HG03280 (cell line): Measurements from ENCODE around the gene ACSF2.

Experiments
- ATAC-seq: cut with Tn5 transposase; IDR thresholded peaks from one replicate; pipeline ENCODE4 v1.9.1; 2021; ENCODE audit warnings: mild to moderate bottlenecking, moderate library complexity; ENCODE audit not compliant: unreplicated experiment

ACSF2 gene

DNA sequence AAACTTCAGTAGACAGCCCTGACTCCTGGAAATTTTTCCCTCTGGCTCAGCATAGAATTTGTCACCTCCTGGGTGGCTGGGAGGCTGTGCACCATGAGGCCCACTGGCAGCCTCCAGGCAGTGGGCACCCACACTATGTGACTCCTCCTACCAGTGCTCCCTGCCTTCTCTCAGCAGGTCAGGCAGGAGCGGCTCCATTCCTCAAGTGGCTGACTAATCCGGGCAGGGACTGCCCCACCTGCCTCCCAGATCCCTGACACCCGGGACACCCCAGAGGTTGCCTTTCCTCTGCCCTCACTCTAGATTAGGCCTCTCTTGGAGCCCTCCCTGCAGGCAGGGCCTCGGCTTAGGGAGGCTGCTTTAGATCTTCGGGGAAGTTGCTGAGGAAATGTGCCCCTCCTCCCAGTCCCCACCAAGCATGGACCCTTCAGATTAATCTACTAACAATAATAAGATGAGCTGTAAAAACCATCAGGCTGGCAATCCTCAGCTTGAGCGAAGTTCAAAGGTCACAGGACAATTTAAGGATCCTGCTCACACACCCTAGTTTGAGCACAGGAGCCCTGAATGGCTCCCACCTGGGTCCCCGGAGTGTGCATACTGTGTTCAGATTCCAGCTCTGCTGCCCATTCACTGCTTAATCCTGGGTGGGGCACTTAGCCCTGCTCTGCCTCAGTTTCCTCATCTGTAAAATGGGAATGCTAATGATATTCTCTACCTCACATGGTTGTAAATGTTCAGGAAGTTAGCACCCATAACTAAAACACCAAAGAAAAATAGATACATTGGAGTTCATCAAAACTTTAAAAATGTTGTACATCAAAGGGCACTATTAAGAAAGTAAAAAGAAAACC lies 72.2 kb downstream of the ACSF2 start:
- ATAC-seq: no peak

DNA sequence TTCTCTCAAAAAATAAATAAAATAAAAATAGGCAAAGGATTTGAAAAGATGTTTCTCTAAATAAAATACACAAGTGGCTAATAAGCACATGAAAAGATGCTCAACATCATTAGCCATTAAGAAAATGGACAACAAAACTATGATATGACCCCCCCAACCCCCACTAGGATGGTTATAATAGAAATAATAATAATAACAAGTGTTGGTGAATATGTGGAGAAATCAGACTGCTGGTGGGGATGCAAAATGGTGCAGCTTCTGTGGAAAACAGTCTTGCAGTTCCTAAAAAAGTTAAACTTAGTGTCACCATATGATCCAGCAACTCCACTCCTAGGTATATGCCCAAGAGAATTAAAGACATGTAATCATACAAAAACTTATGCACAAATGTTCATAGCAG lies 73.3 kb downstream of the ACSF2 start:
- ATAC-seq: no peak

DNA sequence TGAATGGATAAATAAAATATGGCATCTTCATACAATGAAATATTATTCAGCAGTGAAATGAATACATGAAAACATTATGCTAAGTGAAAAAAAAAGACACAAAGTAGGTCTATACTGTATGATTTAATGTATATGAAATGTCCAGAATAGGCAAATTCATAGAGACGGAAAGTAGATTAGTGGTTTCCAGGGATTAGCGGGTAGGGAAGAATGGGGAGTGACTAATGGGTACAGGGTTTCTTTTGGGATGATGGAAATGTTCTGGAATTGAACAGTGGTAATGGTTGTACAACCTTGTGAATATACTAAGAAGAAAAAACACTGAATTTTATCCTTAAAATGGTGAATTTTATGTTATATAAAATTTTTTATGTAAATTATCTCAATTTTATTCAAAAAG lies 73.7 kb downstream of the ACSF2 start:
- no peak for ATAC-seq

DNA sequence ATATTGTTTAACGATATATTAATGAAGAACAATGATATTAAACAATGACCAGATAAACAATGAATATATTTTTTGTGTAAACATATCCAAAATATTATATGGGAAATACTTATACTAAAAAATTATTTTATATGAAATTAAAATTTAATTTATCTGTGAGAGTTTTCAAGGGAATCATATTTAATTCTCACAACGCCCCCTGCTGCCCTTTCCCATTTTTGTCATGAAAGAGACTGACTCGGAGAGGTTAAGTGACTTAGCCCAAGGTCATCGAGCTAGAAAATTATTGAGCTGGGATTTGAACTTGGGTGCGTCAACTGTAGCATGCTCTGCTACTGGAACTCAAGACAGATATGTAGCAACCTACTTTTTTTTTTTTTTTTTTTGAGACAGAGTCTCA lies 75.0 kb downstream of the ACSF2 start:
- no peak for ATAC-seq

DNA sequence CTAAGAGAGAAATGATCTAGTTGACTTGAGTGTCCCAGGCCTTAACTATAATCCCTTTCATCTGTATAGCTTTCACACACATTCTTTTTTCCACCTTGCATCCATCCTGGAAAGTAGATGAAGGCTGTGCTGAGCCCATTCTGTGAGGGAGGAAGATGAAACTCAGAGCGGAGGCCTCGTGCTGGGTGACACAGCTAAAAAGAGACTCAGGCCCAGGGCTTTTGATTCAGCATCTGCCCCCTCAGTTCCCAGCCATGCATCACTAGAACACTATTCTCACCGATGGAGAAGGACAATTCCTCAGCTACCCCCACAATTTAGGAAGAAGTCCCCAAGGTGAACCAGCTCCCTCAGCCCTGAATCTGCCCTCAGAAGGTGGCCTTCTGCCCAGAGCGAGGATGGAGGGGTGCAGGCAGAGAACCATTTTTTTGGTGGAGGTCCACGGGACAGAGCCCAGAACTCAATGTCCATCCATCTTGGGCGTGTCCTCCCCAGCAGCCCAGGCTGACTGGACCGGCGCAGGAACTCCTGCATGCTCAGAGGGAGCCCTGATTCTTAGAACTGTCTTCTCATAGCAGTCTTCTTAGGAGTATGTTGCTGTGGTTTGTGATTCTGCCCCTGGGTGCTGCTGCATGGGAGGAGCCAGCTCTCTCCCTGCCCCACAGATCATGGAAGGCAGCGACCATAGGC lies 76.4 kb downstream of the ACSF2 start:
- ATAC-seq: no peak

DNA sequence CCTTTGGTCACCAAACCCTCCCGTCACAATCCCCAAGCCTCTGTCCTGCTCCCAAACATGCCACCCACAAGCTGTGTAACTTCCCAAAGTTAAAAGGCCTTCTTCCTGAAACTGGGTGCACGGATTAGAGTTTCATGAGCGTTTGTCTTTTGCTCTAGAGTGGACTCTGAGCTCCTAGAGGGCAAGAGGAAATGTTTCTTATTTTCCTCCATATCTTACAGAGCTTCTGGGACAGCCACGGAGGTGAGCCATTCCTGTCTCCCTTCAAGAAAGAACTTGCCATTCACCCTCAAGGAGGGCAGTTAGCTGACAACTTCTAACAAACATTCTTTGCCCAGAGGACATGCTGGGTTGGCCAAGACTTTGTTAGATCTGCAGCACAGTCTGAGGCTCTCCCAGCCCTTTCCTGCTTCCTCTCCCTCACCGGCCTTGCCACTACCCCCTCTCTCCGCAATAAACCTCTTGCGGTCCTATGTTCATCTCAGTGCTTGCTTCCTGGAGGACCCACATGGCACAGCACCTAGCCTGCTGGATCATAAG lies 79.6 kb downstream of the ACSF2 start:
- ATAC-seq: no peak

DNA sequence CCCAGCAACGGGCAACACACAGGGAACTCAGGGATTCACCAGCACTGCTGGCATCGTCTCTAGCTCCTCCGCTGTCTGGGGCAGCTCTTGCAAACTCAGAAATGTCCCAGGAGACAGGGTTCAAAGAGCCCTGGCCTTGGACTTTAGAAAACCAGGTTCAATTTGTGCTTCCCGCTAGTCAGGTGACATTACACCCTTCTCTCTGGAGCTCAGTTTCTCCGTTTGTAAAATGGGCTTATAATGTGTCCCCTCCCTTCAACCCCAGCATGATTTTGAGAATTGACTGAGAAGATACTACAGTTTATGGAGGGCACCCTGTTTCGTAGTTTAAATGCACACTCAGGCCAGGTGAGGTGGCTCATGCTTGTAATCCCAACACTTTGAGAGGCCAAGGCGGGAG lies 80.3 kb downstream of the ACSF2 start:
- no peak for ATAC-seq

DNA sequence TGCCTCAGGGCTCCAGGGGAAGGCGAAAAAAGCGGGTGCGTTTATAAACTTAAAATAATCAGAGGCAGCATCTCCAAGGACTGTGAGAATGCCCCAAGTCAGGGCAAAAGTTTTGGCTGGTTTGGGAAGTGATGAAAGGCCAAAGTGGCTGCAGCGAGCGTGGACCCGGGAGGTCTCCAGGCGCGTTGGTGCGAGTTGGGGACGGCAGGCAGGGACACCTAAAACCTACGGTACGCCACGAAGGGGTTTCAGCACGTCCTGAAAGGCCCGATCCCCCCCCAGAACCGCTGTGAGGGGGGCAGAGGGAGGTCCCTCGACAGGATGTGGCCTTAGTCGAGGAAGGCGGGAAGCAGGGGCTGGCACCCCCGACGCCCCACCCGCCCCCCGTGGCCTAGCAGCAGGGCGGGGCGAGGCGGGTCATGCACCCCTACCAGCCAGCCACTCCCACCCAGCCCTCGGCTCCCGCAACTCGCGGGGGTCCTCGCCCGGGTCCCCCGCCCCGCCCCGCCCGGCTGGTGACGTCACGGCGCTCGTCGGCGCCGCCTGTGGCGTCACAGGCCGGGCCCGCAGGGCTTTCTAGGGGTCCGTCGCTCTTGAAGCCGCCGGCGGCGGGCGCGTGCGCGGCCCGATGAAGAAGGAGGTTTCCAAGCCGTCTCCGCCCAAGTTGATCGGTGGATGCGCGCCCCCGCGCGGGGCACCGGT lies 82.0 kb downstream of the ACSF2 start, which contains the start of gene MYCBPAP:
Gene MYCBPAP (plus strand): TSS at position 569 of the 702 bp plus-strand sequence. CDS start 236 bp downstream, outside the sequence.
- ATAC-seq: peak; percentile 41

DNA sequence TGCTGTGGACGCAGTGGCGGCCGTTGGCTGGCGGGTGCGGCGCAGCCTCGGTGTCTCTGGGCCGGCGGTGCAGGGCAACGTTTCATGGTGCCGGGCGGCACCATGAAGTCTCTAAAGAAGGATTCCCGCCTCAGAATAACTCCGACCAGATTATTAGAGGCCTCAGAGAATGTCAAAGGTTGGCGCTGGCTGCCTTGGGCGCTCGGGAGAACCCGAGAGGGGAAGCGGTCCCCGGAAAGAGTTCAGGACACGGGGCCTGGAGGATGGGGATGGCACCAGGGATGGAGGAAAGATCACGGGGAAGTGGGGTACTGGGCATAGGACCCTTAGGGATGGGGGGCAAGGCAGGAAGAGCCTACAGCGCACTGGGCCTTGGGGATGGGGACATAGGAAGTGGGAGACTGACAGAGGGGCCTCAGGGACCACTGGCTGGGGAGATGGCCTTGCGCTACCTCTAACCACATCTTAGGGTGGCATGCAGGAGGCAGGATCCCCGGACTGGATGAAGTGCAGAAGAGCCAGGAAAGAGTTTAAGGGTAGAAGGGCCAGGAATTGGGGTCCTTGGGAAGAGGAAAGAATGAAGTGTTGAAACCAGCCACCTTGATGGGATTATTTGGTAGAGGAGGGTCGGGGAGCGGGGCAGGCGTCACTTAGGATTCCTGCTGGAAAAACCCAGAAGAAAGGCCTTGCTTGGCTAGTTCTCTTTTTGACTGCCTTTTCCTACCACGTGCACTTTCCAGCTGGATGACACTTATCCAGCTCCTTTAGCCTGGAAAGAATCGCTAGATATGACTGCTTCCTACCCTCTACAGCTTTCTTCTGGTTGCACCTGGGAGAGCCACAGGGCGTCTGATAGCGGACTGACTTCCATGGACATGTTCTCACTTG lies 82.8 kb downstream of the ACSF2 start:
- no peak for ATAC-seq

DNA sequence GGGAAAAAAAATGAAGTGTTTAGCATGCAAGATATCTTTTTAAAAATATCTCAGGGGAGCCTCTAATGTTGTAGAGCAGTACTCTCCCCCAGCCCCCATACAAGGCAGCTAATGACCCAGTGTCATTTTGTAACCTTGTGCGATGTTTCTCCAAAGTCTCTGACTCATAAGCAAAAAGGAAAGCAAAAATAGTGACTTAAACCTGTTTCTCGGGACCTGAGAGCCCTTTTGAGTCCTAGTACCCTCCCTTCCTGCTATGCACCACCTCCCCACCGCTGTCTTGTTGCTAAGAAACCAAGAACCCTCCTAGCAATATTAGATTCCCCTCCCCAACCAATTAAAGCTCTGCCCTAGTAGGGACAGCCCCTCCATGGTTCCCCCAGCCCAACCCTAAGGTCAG lies 85.0 kb downstream of the ACSF2 start:
- ATAC-seq: peak; percentile 85

DNA sequence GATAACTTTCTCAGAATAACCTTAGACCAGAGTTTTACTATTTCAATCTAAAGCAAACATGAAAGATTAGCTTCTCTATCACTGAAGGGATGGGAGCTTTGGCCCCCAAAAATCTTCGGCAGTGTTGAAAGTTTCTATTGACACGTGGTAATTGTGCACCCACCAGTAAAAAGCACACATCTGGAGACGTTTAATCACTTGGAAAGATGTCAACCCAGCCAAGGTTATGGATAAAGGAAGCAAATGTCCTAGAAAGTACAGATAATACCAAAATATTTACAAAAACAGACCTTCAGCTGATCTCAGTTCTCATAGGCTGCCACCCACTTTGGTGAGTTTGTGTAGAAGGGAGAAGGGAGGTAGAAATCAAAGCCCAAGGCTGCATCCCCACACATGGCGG lies 87.5 kb downstream of the ACSF2 start:
- no peak for ATAC-seq

DNA sequence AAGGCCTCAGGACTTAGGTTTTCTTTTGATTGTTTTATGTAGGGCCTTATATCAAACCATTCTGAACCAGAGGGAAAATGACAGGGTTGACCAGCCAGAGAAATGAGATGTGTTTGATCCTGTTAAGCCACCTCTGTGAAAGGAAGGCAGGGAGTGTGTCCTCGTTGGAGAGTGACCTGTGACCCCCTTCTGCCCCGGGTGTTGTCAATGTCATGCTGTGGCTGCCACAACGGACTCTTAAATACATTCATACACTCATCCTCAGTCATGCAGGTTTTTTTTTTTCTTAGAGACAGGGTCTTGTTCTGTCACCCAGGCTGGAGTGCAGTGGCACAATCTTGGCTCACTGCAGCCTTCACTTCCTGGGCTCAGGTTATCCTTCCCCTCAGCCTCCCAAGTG lies 88.4 kb downstream of the ACSF2 start:
- ATAC-seq: no peak

DNA sequence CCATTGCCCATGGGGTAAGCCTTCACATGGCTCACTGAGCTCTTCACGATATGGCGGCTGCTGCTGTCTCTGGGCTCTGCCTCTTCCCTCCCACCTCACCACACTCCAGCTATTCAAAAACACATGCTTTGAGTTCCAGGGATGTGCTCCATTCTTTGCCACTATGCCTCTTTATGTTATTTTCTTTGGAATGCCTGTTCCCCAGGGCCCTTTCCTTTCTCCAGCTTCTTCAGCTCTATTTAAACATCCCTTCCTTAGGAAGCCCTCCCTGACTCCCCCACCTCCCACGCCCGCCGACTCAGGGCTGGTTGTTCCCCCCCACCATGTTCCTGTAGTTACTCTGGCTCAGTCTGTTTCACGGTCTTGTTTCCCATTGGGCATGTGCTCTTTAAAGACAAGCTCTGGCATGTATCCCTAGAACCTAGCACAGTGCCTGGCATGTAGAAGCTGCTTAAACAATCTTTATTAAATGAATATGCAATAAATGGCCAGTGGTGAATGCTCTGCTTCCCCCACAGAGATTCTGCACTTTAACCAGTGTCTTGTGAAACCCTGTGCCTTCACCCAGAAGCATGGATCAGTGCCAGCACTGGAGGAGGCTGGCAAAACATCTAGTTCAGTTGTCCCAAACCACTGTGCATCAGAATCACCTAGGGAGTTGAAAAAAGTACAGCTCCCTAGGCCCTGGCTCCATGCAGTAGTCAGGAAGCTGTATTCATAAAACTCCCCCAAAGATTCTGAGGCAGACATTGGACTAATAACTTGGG lies 89.1 kb downstream of the ACSF2 start:
- ATAC-seq: no peak

DNA sequence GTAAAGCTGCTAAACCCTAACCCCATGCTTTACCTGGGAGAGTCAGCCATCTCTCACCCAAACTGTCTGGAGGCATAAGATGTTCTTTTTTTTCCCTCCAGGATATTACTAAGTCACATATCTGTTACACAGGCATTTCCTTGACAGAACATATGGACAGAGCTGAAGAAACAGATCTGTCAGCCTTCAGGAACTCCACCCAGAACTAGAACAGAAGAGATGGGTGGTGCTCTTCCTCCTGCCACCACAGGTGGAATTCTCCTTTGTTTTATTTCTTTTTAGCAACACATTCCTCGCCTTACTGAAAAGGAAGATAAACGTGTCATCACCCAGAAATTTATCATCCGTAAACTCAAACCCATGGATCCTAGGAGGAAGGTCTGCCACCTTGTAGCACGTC lies 91.0 kb downstream of the ACSF2 start:
- no peak for ATAC-seq

DNA sequence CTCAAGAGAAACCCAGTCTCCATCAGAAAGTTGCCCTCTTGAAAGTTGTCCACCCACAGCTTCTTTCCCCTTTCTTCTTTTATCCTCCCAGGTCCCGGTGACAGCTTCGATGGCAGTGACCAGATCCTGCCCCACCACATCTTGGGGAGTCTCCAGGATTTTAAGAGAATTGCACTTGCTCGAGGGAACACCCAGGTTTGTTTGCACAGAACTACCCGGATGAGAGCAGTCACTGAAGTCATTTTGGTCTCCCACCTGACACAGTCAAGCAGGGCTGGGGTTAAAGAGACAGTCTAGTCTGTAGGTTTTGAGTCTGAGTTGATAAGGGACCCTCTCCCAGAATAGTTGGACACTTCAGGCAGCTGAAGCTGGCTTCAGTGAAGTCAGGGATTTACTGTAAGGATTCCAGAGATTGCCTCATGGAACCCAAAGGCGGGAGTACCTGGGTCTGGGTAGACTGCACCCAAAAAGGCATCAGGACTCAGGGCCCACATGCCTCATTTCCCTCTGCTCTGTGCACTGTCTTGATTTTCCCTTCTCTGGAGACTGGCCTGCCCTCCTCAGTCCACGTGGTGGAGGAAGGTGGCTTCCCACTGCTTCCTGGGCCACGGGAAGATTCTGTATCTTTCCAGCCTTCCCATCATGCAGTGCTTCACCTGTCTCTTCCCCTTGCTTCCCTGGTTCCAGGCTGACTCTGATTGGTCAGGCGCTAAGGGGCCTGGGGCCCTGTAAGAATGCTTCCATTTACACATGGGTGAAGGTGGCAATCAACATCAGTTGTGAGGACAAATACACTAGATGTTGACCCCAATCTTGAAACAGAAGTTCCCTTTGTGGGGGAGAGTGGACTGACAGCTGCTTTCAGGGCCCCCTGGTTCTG lies 91.7 kb downstream of the ACSF2 start:
- ATAC-seq: no peak

DNA sequence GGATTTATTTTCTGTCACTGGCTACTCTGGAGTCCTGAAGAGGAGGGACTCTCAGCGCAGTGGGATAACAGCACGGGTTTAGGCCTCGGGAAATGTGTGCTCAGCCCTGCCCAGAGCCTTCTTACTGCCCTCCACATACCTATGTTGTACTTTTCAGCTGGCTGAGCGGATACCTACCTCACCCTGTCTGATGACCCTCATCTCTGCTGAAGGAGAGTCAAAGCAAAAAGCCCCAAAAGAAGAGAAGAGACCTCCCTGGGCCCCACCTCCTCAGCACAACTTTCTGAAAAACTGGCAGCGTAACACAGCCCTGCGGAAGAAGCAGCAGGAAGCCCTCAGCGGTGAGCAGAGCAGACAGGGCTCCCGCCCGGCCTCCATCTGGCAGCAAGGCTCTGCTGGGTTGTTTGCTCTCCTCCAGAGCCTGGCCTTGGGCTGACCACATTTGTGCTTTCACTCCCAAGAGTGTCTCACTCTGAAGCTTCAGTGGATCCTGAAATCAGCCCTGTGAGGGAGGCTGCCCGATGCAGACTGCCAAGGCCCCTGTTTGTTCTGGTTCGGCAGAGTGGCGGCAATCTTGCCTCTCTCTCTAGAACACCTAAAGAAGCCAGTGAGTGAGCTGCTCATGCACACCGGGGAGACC lies 92.5 kb downstream of the ACSF2 start:
- ATAC-seq: no peak

DNA sequence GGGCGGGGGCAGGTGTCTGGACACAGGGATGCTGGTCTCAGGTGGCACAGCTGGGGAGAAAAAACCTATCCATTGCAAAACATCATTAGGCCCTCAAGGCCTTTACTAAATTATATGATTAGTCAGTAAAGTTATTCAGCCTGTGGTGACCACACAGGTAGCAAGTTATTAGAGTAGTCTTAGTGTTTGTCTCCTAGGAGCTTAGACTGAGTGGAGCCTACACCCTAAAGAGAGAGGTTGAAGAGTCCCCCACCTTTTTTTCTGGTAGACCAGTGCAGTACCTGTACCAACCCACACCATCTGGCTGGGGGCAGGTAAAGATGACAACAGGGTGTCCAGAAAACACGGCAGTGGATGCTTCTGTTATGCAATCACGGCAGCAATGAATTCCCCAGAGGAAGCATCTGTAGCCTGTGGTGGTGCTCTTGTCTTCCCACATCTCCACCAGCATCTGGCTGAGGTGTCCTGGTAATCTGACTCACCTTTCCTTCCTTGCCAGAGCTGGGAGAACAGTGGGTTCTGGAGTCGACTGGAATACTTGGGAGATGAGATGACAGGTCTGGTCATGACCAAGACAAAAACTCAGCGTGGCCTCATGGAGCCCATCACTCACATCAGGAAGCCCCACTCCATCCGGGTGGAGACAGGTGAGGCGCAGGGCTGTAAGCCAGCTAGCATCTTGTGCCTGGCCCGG lies 93.3 kb downstream of the ACSF2 start:
- no peak for ATAC-seq

DNA sequence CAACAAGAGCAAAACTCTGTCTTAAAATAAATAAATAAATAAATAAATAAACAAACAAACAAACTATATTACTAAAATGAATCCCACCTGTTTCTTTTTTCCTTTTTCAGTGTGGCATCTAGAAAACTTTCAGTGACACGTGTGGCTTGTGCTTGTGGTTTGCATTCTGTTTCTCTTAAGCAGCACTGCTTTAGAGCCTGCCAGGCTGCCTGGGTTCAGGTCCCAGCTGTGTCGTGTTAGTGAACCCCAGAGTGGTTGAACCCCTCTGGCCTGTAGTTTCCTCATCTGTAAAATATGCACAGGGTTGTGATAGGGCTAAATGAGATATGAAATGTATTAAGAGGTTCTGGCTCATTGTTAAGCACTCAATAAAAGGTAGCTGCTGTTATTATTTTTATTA lies 94.5 kb downstream of the ACSF2 start:
- ATAC-seq: no peak
